GM12878 (cell line): Measurements from ENCODE around the gene CCSER2. TPM values are rescaled to one million over a fixed set of nuclear protein-coding genes. Genes with fewer than 3 reads are reported as not detected.

Experiments used
- ATAC-seq: fragments of 200-7000 bp; cut with Tn5 transposase; 3 replicates; pipeline ENCODE4 v1.9.1; 2020; ENCODE audit warnings: mild to moderate bottlenecking, moderate library complexity
- BruUV-seq: library from RNA; stranded (reverse); fragments of 400-500 nt; replicated peaks from 2 replicates; lab custom pipeline; 2021; lab: Mats Ljungman, UMichigan
- CTCF ChIA-PET: fragments of 300-600 bp; sonication (Branson Sonifier 250); formaldehyde crosslinking; extraction: SDS; loops from one replicate; lab custom pipeline; 2021; ENCODE audit warnings: inconsistent platforms; lab: Yijun Ruan, JAX
- POLR2A ChIA-PET: fragments of 350-600 bp; formaldehyde crosslinking; extraction: SDS; loops from one replicate; lab custom pipeline; 2021; ENCODE audit warnings: inconsistent platforms; lab: Charles Lee
- RAD21 ChIA-PET: fragments of 300-600 bp; sonication (Branson Sonifier 250); formaldehyde crosslinking; loops from one replicate; lab custom pipeline; 2023; ENCODE audit warnings: antibody characterized with exemption; ENCODE audit not compliant: unreplicated experiment; lab: Charles Lee
- SMC1A ChIA-PET: fragments of 300-600 bp; sonication (Branson Sonifier 250); formaldehyde crosslinking; loops from one replicate; lab custom pipeline; 2023; ENCODE audit not compliant: unreplicated experiment, uncharacterized antibody; lab: Charles Lee
- DNase-seq: peaks from one replicate; pipeline ENCODE4 v3.0.0-alpha.2; 2011; ENCODE audit warnings: low read depth, low spot score
- FAIRE-seq: peaks from 3 replicates; lab custom pipeline; 2011; peaks lifted over from hg19 to GRCh38; lab: Jason Lieb, UNC
- H2AFZ ChIP-seq: 2 replicates; pipeline ENCODE4 v1.6.0; 2011; ENCODE audit warnings: low read depth, low read length, control low read depth; ENCODE audit not compliant: control insufficient read depth
- H3K27ac ChIP-seq: 2 replicates; pipeline ENCODE4 v1.5.1; 2011; ENCODE audit warnings: control low read depth; ENCODE audit not compliant: control insufficient read depth, insufficient read depth
- H3K27me3 ChIP-seq, 2 experiments: replicated peaks in 1 of 2; 2 replicates each; pipeline versions ENCODE4 v1.6.0 to v1.6.1; 2011; ENCODE audit warnings: low read length in 1 of 2; ENCODE audit not compliant: control insufficient read depth in 2 of 2, insufficient read depth in 2 of 2
- H3K36me3 ChIP-seq, 2 experiments: 2 replicates each; pipeline ENCODE4 v1.5.1; 2011; ENCODE audit warnings: low read length in 1 of 2; ENCODE audit not compliant: control insufficient read depth in 2 of 2, insufficient read depth in 2 of 2
- H3K4me1 ChIP-seq: 2 replicates; pipeline ENCODE4 v1.6.1; 2011; ENCODE audit warnings: mild to moderate bottlenecking, low read length, moderate library complexity, mixed read lengths; ENCODE audit not compliant: control insufficient read depth, insufficient read depth
- H3K4me2 ChIP-seq: 2 replicates; pipeline ENCODE4 v1.6.0; 2011; ENCODE audit warnings: control low read depth; ENCODE audit not compliant: control insufficient read depth, insufficient read depth
- H3K4me3 ChIP-seq: fragments of 200-600 bp; sonication (generic); 2 replicates; pipeline ENCODE4 v1.5.1; 2016
- H3K79me2 ChIP-seq: 2 replicates; pipeline ENCODE4 v1.6.0; 2011; ENCODE audit warnings: low read length; ENCODE audit not compliant: control insufficient read depth, insufficient read depth
- H3K9ac ChIP-seq: 2 replicates; pipeline ENCODE4 v1.8.0; 2011; ENCODE audit warnings: low read length, control low read depth, mixed read lengths; ENCODE audit not compliant: control insufficient read depth, insufficient read depth
- H3K9me3 ChIP-seq: replicated peaks from 3 replicates; pipeline ENCODE4 v1.5.1; 2011; ENCODE audit warnings: mild to moderate bottlenecking, low read length; ENCODE audit not compliant: control insufficient read depth, insufficient read depth
- H4K20me1 ChIP-seq: 2 replicates; pipeline ENCODE4 v1.6.0; 2011; ENCODE audit not compliant: control insufficient read depth, insufficient read depth
- BHLHE40 ChIP-seq, 2 experiments: fragments of 450-650 bp in 1 of 2; IDR thresholded peaks; 2 replicates each; pipeline ENCODE4 v1.6.1; 2011 to 2017; ENCODE audit warnings: low read depth in 2 of 2, borderline replicate concordance in 1 of 2, improper control_type of control experiment in 1 of 2, low read length in 1 of 2, mild to moderate bottlenecking in 1 of 2
- CBFB ChIP-seq: IDR thresholded peaks from 2 replicates; pipeline ENCODE4 v1.6.1; 2016; ENCODE audit warnings: antibody characterized with exemption, low read depth
- POLR2A ChIP-seq: IDR thresholded peaks from 2 replicates; pipeline ENCODE4 v1.6.1; 2011; ENCODE audit warnings: low read depth, mild to moderate bottlenecking, low read length
- ZSCAN29 ChIP-seq: fragments of 450-650 bp; IDR thresholded peaks from 2 replicates; pipeline ENCODE4 v1.6.1; 2017; ENCODE audit warnings: mild to moderate bottlenecking, moderate library complexity
- WGBS: methylation state at CpG from one replicate; pipeline ENCODE4 v1.1.6; 2016; ENCODE audit warnings: low lambda C conversion rate; ENCODE audit not compliant: insufficient replicate concordance, insufficient coverage; ENCODE audit errors: missing lambda C conversion rate; 5-methylcytosine and 5-hydroxymethylcytosine counted together
- in situ Hi-C: fragments of 300-500 bp; cut with MboI; formaldehyde crosslinking; loops from 9 replicates; pipeline ENCODE4 v1.14.3; 2018; ENCODE audit warnings: mixed read lengths
- intact Hi-C: fragments of 100-400 bp; cut with micrococcal nuclease; formaldehyde crosslinking; loops from one replicate; pipeline ENCODE4 v1.14.2; 2022; ENCODE audit not compliant: unreplicated experiment
- polyA plus RNA-seq, 11 experiments: library from polyadenylated mRNA; depleted of rRNA in 4 of 11; unstranded in 6 of 11; stranded (reverse) in 5 of 11; fragments of >200 nt; fragmentation: Nextera tagmentation in 4 of 11; fragmentation: Illumina TruSeq in 1 of 11; extraction: Ambion mirVana in 4 of 11; extraction: Trizol in 1 of 11; gene quantifications; 1 replicate in 1 of 11; 2 replicates in 10 of 11; pipeline versions ENCODE4 v1.2.1 to v1.2.3, GENCODE V29; 2011 to 2016; ENCODE audit warnings: inconsistent platforms in 2 of 11, missing spikeins in 2 of 11, low read depth in 1 of 11
- total RNA-seq, 4 experiments: library from RNA; depleted of rRNA in 3 of 4; stranded (reverse); fragments of >200 nt in 3 of 4; fragmentation: Illumina TruSeq in 1 of 4; extraction: Trizol in 1 of 4; gene quantifications; 2 replicates each; pipeline versions ENCODE4 v1.2.1 to v1.2.3, GENCODE V29; 2013 to 2021
- TF ChIP-seq, protein P1 (sequence below): fragments of 450-650 bp; IDR thresholded peaks from 2 replicates; pipeline ENCODE4 v1.6.1; 2016; ENCODE audit warnings: mild to moderate bottlenecking, moderate library complexity, borderline replicate concordance

CCSER2 gene
- total and polyA plus RNA-seq, 10 of the 15 experiments (the other 5 are each of a cell fraction or from before 2014, with no cell fraction given): 4.7 to 18.8 (median 13.2) TPM

DNA sequence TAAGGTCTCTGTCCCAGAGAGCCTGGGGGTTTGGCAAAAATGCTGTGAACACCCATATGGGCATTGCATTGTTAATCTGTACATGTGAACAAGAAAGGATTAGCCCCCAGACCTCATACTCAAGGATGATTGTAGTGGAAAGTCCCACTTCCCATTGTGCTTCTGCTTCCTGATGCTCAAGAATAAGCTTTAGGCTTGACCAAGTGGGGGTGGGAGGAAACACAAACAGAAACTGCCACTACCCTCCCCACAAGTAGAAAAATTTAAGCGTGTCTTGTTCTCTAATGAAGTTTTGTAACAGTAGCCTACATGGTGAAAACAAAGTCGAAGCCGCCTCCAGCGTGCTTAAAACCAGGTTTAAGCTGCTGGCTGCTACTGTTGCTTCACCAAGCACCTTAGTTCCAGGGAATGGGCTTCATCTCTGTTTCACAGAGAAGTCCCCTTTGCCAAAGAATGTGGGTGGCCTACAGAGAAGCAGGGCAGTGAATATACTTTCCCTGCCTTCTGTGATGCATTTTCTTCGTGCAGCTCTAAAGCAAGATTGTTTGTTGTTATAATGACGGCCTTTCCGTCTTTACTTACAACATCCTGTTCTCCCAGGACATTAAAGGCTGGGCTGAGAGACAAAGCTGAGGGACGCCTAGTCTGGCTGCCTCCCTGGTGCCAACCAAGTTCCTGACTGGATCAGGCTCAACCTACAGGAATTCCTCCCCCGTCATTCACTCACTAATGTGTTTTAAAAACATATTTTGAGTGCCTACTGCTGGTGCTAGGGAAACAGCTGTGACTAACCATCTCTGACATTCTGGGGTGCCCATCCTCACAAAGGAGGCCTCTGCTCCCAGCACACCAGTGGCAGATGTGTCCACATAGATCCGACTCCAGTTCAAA is 32.1 kb upstream of the CCSER2 start:
- in situ Hi-C loops: no loop called here
- DNase-seq (no peak), FAIRE-seq (no peak), ATAC-seq (no peak)
- Histone ChIP-seq H2AFZ (no peak overlapping the region), H4K20me1 (no peaks in the 10 kb centered on the region), H3K4me2 (no peak overlapping the region), H3K36me3 (no peaks in the 10 kb centered on the region), H3K27ac (no peak overlapping the region), H3K4me3 (no peak overlapping the region), H3K79me2 (no peaks in the 10 kb centered on the region), H3K9me3 (no peaks in the 10 kb centered on the region), H3K27me3 (no peaks in the 10 kb centered on the region), H3K9ac (no peak overlapping the region), H3K4me1 (peaks cover 22% of the 10 kb centered on the region)
- no peak for TF ChIP-seq POLR2A
- TF ChIP-seq BHLHE40 (IDR thresholded peaks at IDR 0.05; ENCODE audit: borderline replicate concordance in 1 of 2, low read depth in 2 of 2, low read length in 1 of 2): no peak
- TF ChIP-seq, protein P1, sequence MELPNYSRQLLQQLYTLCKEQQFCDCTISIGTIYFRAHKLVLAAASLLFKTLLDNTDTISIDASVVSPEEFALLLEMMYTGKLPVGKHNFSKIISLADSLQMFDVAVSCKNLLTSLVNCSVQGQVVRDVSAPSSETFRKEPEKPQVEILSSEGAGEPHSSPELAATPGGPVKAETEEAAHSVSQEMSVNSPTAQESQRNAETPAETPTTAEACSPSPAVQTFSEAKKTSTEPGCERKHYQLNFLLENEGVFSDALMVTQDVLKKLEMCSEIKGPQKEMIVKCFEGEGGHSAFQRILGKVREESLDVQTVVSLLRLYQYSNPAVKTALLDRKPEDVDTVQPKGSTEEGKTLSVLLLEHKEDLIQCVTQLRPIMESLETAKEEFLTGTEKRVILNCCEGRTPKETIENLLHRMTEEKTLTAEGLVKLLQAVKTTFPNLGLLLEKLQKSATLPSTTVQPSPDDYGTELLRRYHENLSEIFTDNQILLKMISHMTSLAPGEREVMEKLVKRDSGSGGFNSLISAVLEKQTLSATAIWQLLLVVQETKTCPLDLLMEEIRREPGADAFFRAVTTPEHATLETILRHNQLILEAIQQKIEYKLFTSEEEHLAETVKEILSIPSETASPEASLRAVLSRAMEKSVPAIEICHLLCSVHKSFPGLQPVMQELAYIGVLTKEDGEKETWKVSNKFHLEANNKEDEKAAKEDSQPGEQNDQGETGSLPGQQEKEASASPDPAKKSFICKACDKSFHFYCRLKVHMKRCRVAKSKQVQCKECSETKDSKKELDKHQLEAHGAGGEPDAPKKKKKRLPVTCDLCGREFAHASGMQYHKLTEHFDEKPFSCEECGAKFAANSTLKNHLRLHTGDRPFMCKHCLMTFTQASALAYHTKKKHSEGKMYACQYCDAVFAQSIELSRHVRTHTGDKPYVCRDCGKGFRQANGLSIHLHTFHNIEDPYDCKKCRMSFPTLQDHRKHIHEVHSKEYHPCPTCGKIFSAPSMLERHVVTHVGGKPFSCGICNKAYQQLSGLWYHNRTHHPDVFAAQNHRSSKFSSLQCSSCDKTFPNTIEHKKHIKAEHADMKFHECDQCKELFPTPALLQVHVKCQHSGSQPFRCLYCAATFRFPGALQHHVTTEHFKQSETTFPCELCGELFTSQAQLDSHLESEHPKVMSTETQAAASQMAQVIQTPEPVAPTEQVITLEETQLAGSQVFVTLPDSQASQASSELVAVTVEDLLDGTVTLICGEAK: no peak
- no peak for TF ChIP-seq CBFB
- no peak for TF ChIP-seq ZSCAN29
- CTCF ChIA-PET: no interaction called here
- intact Hi-C loops: no loop called here
- SMC1A ChIA-PET: no interaction called here
- POLR2A ChIA-PET: no interaction called here
- BruUV-seq: no TSS peak
- RAD21 ChIA-PET: no interaction called here
- 74% methylated on average over 10 of the region's 10 CpGs for WGBS
